HepG2 (cell line): ENCODE measurements around the gene OR4Q2. TPM values are rescaled to one million over a fixed set of nuclear protein-coding genes. Genes with fewer than 3 reads are reported as not detected.

Source experiments
- ATAC-seq: fragments of 200-7000 bp; cut with Tn5 transposase; 3 replicates; pipeline ENCODE4 v1.9.1; 2020; ENCODE audit warnings: mild to moderate bottlenecking, moderate library complexity
- BruUV-seq: library from RNA; stranded (reverse); fragments of 400-500 nt; replicated peaks from 2 replicates; lab custom pipeline; 2021; lab: Mats Ljungman, UMichigan
- CTCF ChIA-PET: fragments of 300-600 bp; formaldehyde crosslinking; extraction: SDS; loops from one replicate; lab custom pipeline; 2021; ENCODE audit warnings: low total read pairs, inconsistent platforms, low intra/inter-chr PET ratio; lab: Yijun Ruan, JAX
- POLR2A ChIA-PET: fragments of 350-600 bp; sonication (Branson Sonifier 250); formaldehyde crosslinking; loops from one replicate; lab custom pipeline; 2020; ENCODE audit warnings: antibody characterized with exemption, inconsistent platforms; lab: Yijun Ruan, JAX
- DNase-seq: peaks from one replicate; pipeline ENCODE4 v3.0.0-alpha.2; 2015; ENCODE audit warnings: low spot score
- FAIRE-seq: peaks from 3 replicates; lab custom pipeline; 2011; peaks lifted over from hg19 to GRCh38; lab: Jason Lieb, UNC
- H2AFZ ChIP-seq: one replicate; pipeline ENCODE4 v1.6.1; 2011; ENCODE audit warnings: low read length, inconsistent platforms
- H3K27ac ChIP-seq: fragments of 300-600 bp; 3 replicates; pipeline ENCODE4 v1.8.0; 2011; ENCODE audit warnings: mixed run types, mild to moderate bottlenecking, mixed read lengths, low read length, inconsistent platforms; ENCODE audit not compliant: insufficient read depth; ENCODE audit errors: extremely low read length
- H3K27me3 ChIP-seq, 2 experiments: fragments of 200-600 bp in 1 of 2; 2 replicates in 1 of 2; 3 replicates in 1 of 2; pipeline versions ENCODE4 v1.6.0 to v1.8.0; 2011; ENCODE audit warnings: low read length in 2 of 2, mild to moderate bottlenecking in 2 of 2, moderate library complexity in 2 of 2, inconsistent platforms in 1 of 2; ENCODE audit not compliant: insufficient read depth in 2 of 2, control insufficient read depth in 1 of 2
- H3K36me3 ChIP-seq, 2 experiments: fragments of 200-600 bp in 1 of 2; replicated peaks in 1 of 2; 2 replicates in 1 of 2; 3 replicates in 1 of 2; pipeline versions ENCODE4 v1.5.1 to v1.8.0; 2011; ENCODE audit warnings: low read length in 2 of 2, inconsistent platforms in 1 of 2; ENCODE audit not compliant: insufficient read depth in 2 of 2, control insufficient read depth in 1 of 2
- H3K4me1 ChIP-seq: 2 replicates; pipeline ENCODE4 v1.5.1; 2012; ENCODE audit warnings: low read length, inconsistent platforms; ENCODE audit not compliant: insufficient read depth
- H3K4me2 ChIP-seq: 2 replicates; pipeline ENCODE4 v1.6.0; 2011; ENCODE audit warnings: low read depth, low read length, inconsistent platforms
- H3K4me3 ChIP-seq, 3 experiments: fragments of 200-600 bp in 1 of 3; sonication (generic), shearing (Covaris generic) in 1 of 3; replicated peaks in 1 of 3; 2 replicates each; pipeline ENCODE4 v1.5.1; 2011 to 2016; ENCODE audit warnings: low read length in 3 of 3, inconsistent platforms in 2 of 3, low read depth in 2 of 3, mild to moderate bottlenecking in 2 of 3, control low read depth in 1 of 3, mixed read lengths in 1 of 3; ENCODE audit not compliant: insufficient read depth in 1 of 3
- H3K79me2 ChIP-seq: one replicate; pipeline ENCODE4 v1.6.1; 2011; ENCODE audit warnings: low read length, inconsistent platforms; ENCODE audit not compliant: insufficient read depth
- H3K9ac ChIP-seq: 2 replicates; pipeline ENCODE4 v1.6.0; 2011; ENCODE audit warnings: mild to moderate bottlenecking, low read depth, low read length, inconsistent platforms; ENCODE audit not compliant: insufficient read depth
- H3K9me3 ChIP-seq: 2 replicates; pipeline ENCODE4 v1.5.1; 2012; ENCODE audit warnings: mild to moderate bottlenecking, low read length
- H4K20me1 ChIP-seq: 2 replicates; pipeline ENCODE4 v1.6.0; 2011; ENCODE audit warnings: inconsistent platforms, mild to moderate bottlenecking, low read length, moderate library complexity; ENCODE audit not compliant: insufficient read depth
- HNF4G ChIP-seq, 2 experiments: sonication (generic) in 1 of 2; formaldehyde crosslinking in 1 of 2; IDR thresholded peaks; 2 replicates each; pipeline versions ENCODE4 v1.4.0 to v1.6.1; 2011 to 2020; ENCODE audit warnings: borderline replicate concordance in 2 of 2, low read depth in 2 of 2, mild to moderate bottlenecking in 2 of 2, low read length in 1 of 2, missing genetic modification reagents in 1 of 2, moderate library complexity in 1 of 2
- ZHX2 ChIP-seq, 2 experiments: sonication (generic) in 1 of 2; formaldehyde crosslinking in 1 of 2; IDR thresholded peaks; 2 replicates each; pipeline versions ENCODE4 v1.6.1 to v1.9.0; 2014 to 2022; ENCODE audit warnings: antibody characterized with exemption in 1 of 2, borderline replicate concordance in 1 of 2, inconsistent platforms in 1 of 2, low read depth in 1 of 2, missing genetic modification reagents in 1 of 2
- ZNF274 ChIP-seq: sonication (generic); formaldehyde crosslinking; IDR thresholded peaks from 2 replicates; pipeline ENCODE4 v1.5.1; 2020; ENCODE audit warnings: mild to moderate bottlenecking, missing genetic modification reagents
- ZNF296 ChIP-seq: sonication (generic); formaldehyde crosslinking; conservative IDR thresholded peaks from 2 replicates; pipeline ENCODE4 v1.5.0; 2020; ENCODE audit warnings: mild to moderate bottlenecking, missing genetic modification reagents
- ZNF879 ChIP-seq: sonication (generic); formaldehyde crosslinking; IDR thresholded peaks from 2 replicates; pipeline ENCODE4 v1.8.1; 2023; ENCODE audit warnings: missing genetic modification reagents
- WGBS: methylation state at CpG from one replicate; pipeline ENCODE4 v1.1.6; 2017; ENCODE audit warnings: low lambda C conversion rate; 5-methylcytosine and 5-hydroxymethylcytosine counted together
- in situ Hi-C: cut with HindIII; loops from 2 replicates; pipeline ENCODE4 v1.10.0; 2017; ENCODE audit warnings: low pct_unique_long_range_greater_than_20kb; ENCODE audit not compliant: extremely low pct_ligation_motif_present
- intact Hi-C: fragments of 100-400 bp; cut with micrococcal nuclease; formaldehyde crosslinking; loops from one replicate; pipeline ENCODE4 v1.10.0; 2022; ENCODE audit not compliant: unreplicated experiment
- polyA plus RNA-seq, 8 experiments: library from polyadenylated mRNA; depleted of rRNA in 3 of 8; stranded (reverse) in 7 of 8; unstranded in 1 of 8; fragments of >200 nt; fragmentation: Illumina TruSeq in 4 of 8; extraction: Trizol in 4 of 8; gene quantifications; 2 replicates each; pipeline versions ENCODE4 v1.2.1 to v1.2.3, GENCODE V29; 2011 to 2016; ENCODE audit warnings: low read depth in 4 of 8, missing spikeins in 1 of 8, mixed read lengths in 1 of 8; ENCODE audit not compliant: insufficient read depth in 1 of 8
- total RNA-seq, 5 experiments: library from RNA; depleted of rRNA; stranded (reverse); fragments of >200 nt; fragmentation: Illumina TruSeq; extraction: Trizol; gene quantifications; 2 replicates each; pipeline ENCODE4 v1.2.3, GENCODE V29; 2016; ENCODE audit warnings: low read depth in 1 of 5

Gene OR4Q2
- total and polyA plus RNA-seq, 2 of the 13 experiments (the other 11 are each of a cell fraction or from before 2014, with no cell fraction given) = not detected

DNA sequence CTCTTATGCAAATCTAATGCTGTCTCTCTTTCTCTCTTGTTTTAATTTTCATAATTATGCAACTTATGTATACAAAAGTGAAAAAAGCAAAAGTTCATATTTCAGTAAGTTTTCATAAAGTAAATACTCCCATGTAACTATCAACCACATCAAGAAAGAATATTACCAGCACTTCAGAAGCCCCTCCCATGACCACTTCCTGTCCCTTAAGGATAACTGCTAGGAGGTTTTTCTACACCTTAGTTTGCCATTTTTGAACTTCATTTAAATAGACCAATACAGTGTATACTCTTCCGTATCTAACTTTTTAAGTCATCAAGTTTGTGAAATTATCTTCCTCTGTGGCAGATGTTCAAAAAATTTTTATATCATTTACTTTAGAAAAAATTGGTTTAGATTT, 27.1 kb upstream of the OR4Q2 start:
- in situ Hi-C loops = no loop called here
- H3K4me3 ChIP-seq = no peak overlapping the region
- no peak for TF ChIP-seq ZHX2 (IDR thresholded peaks at IDR 0.05; ENCODE audit: low read depth)
- no peak for TF ChIP-seq ZHX2 (CRISPR knock-in tag; IDR thresholded peaks at IDR 0.05; ENCODE audit: borderline replicate concordance)
- TF ChIP-seq HNF4G (IDR thresholded peaks at IDR 0.05; ENCODE audit: borderline replicate concordance, low read depth, low read length) = no peak
- no peak for TF ChIP-seq HNF4G (CRISPR knock-in tag; IDR thresholded peaks at IDR 0.05; ENCODE audit: borderline replicate concordance, low read depth)
- TF ChIP-seq ZNF274 = no peak
- TF ChIP-seq ZNF296 (CRISPR knock-in tag) = no peak
- TF ChIP-seq ZNF879 (CRISPR knock-in tag) = no peak
- TF ChIP-seq, all 625 proteins: peak for 0
- Histone ChIP-seq H3K27ac (no peak overlapping the region), H3K4me2 (no peak overlapping the region), H3K79me2 (no peaks in the 10 kb centered on the region), H2AFZ (no peak overlapping the region), H3K36me3 (no peaks in the 10 kb centered on the region), H3K9ac (no peak overlapping the region), H3K4me1 (no peaks in the 10 kb centered on the region), H4K20me1 (no peaks in the 10 kb centered on the region), H3K27me3 (no peaks in the 10 kb centered on the region), H3K9me3 (no peaks in the 10 kb centered on the region)
- FAIRE-seq (no peak), DNase-seq (no peak), ATAC-seq (no peak)
- ChIA-PET CTCF (no interaction called here), POLR2A (no interaction called here)
- intact Hi-C loops = no loop called here
- BruUV-seq = no TSS peak
- WGBS = 5% methylated on average over 1 of the region's 1 CpG
